OCI-LY1 (cell line): ENCODE results near the gene IL20RA.

Experiments
- CTCF ChIP-seq: fragments of 200-600 bp; sonication (generic), shearing (Covaris generic); IDR thresholded peaks from 2 replicates; pipeline ENCODE4 v1.5.1; 2017; ENCODE audit warnings: mild to moderate bottlenecking, antibody characterized with exemption, low read length, moderate library complexity, mixed read lengths
- EZH2 ChIP-seq: fragments of 200-600 bp; sonication (generic), shearing (Covaris generic); IDR thresholded peaks from 2 replicates; pipeline ENCODE4 v1.8.0; 2017; ENCODE audit warnings: borderline replicate concordance, mixed run types, mild to moderate bottlenecking, antibody characterized with exemption, low read length, moderate library complexity, mixed read lengths

- TF ChIP-seq CTCF (no peak), EZH2 (no peak)
Measured at GRCh38 chr6:137036566-137037300, 8.0 kb downstream of the IL20RA start.
